ENCODE results near the gene RSPO1. TPM values are rescaled to one million over a fixed set of nuclear protein-coding genes. Genes with fewer than 3 reads are reported as not detected.

RSPO1 gene
- polyA plus RNA-seq, 12 donors: 0.70 to 8.2 (median 4.5) TPM; not detected in 9

DNA sequence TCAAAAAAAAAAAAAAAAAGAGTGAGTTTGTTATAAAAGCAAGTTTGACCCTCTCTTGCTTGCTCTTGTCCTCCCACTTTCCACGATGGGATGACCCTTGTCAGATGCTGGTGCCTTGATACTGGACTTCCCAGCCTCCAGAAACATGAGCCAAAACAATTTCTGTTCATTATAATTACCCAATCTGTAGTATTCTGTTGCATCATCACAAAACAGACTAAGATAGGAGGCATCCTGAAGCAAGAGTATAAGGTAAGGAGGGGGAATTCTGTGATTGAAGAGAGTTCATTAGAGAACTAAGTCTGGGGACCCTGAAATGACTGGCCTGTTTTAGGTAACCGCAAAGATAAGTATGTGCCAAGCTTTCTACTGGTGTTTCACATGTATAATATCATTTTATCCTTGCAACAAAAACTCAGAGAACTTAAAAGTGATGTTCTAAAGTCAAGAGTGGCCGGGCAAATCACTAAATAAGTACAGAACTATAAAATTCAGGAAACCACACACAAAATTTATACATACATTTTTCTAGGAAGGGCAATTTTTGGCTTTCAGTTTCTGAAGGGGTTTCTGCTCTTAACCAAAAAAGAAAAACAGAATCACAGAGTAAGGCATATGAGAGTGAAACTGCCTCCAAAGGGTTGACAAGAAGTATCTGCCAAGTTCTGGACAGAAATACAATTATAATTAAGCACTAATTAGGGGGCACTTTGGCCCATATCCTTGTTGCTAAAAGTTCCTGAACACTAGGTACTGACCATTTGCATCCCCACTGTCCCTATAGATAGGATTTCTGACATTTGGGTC, 64.0 kb downstream of the RSPO1 start:
- no peak for DNase-seq

DNA sequence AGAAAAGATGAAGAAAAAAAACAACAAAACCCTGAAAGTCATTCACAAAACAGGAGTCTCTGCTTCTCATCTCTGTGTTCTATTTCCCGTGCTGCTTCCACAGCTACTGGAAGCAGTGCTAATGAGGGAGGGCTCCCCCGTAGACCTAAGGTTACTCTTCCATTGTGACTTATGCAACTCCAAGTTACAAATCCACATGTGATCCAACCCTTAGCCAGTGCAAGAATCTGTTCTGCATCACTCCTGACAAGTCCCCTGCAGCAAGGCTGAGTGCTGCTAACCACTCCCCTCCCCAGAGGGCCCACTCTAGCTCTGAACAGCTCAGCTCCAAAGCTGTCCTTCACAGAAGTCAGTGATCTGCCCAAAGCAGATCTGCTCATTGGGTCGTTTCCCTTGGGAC, 67.7 kb downstream of the RSPO1 start:
- no peak for DNase-seq

DNA sequence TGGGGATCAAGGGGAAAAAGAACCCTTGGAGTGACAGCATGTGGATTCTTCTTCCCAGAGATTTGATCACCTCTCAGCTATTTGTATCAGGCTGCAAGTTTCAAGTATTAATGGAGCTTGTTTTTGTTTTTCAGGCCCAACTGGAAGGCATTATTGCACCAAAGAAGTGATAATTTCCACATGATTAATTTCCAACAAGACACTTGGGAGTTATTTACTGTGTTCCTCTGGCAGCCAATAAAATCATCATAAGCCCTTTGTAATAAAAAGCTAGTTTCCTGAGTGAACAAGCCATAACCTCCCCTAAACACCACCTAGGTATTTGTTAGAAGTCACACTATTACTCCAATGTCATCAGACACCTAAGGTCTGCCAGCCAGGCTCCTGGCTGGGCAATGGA, 69.8 kb downstream of the RSPO1 start:
- DNase-seq: no peak

DNA sequence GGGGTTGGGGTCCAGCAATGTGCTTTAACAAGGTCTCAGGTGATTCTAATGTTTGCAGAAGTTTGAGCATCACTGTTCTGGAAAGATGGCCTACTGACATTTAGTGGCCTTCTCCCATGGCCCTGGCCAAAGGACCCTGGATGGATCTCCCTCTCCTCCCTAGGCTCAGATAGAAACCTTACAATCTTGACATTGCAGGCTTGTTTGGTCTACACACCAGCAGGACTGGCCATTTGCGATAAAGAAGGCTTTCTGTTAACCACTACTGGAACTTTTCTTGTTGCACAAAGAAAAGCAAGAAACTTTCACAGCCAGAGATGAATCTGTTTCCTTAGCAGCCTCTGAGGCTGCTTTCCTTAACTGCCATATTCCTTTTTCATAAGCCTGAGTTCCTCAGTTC, 71.7 kb downstream of the RSPO1 start:
- no peak for DNase-seq

Other genes with a start within 250 kb of the RSPO1 start
- gene ZC3H12A, start 160.3 kb downstream of the RSPO1 start, polyA plus RNA-seq (ENCODE audit: insufficient read length in 12 of 12): 1 to 10 TPM in 6 of 12 donors, under 1 TPM in 4, not detected in 2; 0.72 to 4.8 (median 1.0) TPM
- gene MEAF6, start 120.1 kb downstream of the RSPO1 start, polyA plus RNA-seq (ENCODE audit: insufficient read length in 12 of 12): 10 to 100 TPM in 11 of 12 donors, not detected in 1; 37.1 to 65.6 (median 48.4) TPM
- gene SNIP1, start 80.6 kb downstream of the RSPO1 start, polyA plus RNA-seq (ENCODE audit: insufficient read length in 12 of 12): 10 to 100 TPM in 5 of 12 donors, 1 to 10 TPM in 6, not detected in 1; 7.2 to 20.8 (median 9.9) TPM
- 10 to 100 TPM in 9 of 12 donors, 1 to 10 TPM in 2, not detected in 1; 6.1 to 21.2 (median 12.3) TPM for gene DNALI1, start 78.0 kb downstream of the RSPO1 start, polyA plus RNA-seq (ENCODE audit: insufficient read length in 12 of 12)
- gene GNL2, start 39.0 kb downstream of the RSPO1 start, polyA plus RNA-seq (ENCODE audit: insufficient read length in 12 of 12): 100 to 1,000 TPM in 1 of 12 donors, 10 to 100 TPM in 10, not detected in 1; 45.6 to 104 (median 55.1) TPM
- gene CDCA8, start 57.6 kb upstream of the RSPO1 start, polyA plus RNA-seq (ENCODE audit: insufficient read length in 12 of 12): 10 to 100 TPM in 5 of 12 donors, 1 to 10 TPM in 6, not detected in 1; 5.7 to 13.7 (median 8.9) TPM
- gene EPHA10, start 130.2 kb upstream of the RSPO1 start, polyA plus RNA-seq (ENCODE audit: insufficient read length in 12 of 12): under 1 TPM in 6 of 12 donors, not detected in 6; 0.04 to 0.24 (median 0.11) TPM
- 1 to 10 TPM in 10 of 12 donors, not detected in 2; 2.1 to 6.1 (median 3.0) TPM for gene MANEAL, start 159.0 kb upstream of the RSPO1 start, polyA plus RNA-seq (ENCODE audit: insufficient read length in 12 of 12)
- 10 to 100 TPM in 11 of 12 donors, not detected in 1; 21.3 to 67.5 (median 31.9) TPM for gene C1orf122, start 172.9 kb upstream of the RSPO1 start, polyA plus RNA-seq (ENCODE audit: insufficient read length in 12 of 12)
- gene YRDC, start 173.3 kb upstream of the RSPO1 start, polyA plus RNA-seq (ENCODE audit: insufficient read length in 12 of 12): 10 to 100 TPM in 2 of 12 donors, 1 to 10 TPM in 9, not detected in 1; 5.3 to 11.9 (median 7.3) TPM
- gene MTF1, start 224.7 kb upstream of the RSPO1 start, polyA plus RNA-seq (ENCODE audit: insufficient read length in 12 of 12): 10 to 100 TPM in 2 of 12 donors, 1 to 10 TPM in 9, not detected in 1; 5.3 to 12.8 (median 6.8) TPM